Hippocampal formation (tissue), 2 donors: ENCODE measurements around the gene MOB3A.
"Not testable (repeated sequence)": the region's sequence is repeated elsewhere in the genome, so short reads cannot be mapped to it uniquely, and the experiment has no call there.

ENCODE experiments used
- DNase-seq, 2 donors: peaks; one replicate each; lab custom pipeline; 2025; lab: John Stamatoyannopoulos, UW

MOB3A gene

GRCh38 chr19:2034253-2034652, 61.9 kb downstream of the MOB3A start:
- not testable (repeated sequence) for DNase-seq

- DNase-seq = no peak
Measured at GRCh38 chr19:2033825-2034159, 62.3 kb downstream of the MOB3A start.

- DNase-seq = no peak
Measured at GRCh38 chr19:2033115-2033824, 62.9 kb downstream of the MOB3A start.

GRCh38 chr19:2032296-2032941, 63.7 kb downstream of the MOB3A start:
- peak; percentile 94 to 96 for DNase-seq

GRCh38 chr19:2027361-2027760, 68.8 kb downstream of the MOB3A start:
- DNase-seq = no peak

- no peak for DNase-seq
Measured at GRCh38 chr19:2026770-2027169, 69.4 kb downstream of the MOB3A start.

- no peak for DNase-seq
Measured at GRCh38 chr19:2022289-2022688, 73.8 kb downstream of the MOB3A start.

- DNase-seq = no peak
Measured at GRCh38 chr19:2021453-2022140, 74.5 kb downstream of the MOB3A start.
